GM12892 (cell line): ENCODE measurements around the gene HACD2.

Source experiments
- POLR2A ChIP-seq: IDR thresholded peaks from 2 replicates; pipeline ENCODE4 v1.6.1; 2011; ENCODE audit warnings: low read depth, low read length, control low read depth
- POLR2AphosphoS5 ChIP-seq: IDR thresholded peaks from 2 replicates; pipeline ENCODE4 v1.6.1; 2011; ENCODE audit warnings: low read depth, low read length, control low read depth
- TAF1 ChIP-seq: IDR thresholded peaks from 2 replicates; pipeline ENCODE4 v1.6.1; 2011; ENCODE audit warnings: low read depth, mild to moderate bottlenecking, control low read depth, low read length, borderline replicate concordance

DNA sequence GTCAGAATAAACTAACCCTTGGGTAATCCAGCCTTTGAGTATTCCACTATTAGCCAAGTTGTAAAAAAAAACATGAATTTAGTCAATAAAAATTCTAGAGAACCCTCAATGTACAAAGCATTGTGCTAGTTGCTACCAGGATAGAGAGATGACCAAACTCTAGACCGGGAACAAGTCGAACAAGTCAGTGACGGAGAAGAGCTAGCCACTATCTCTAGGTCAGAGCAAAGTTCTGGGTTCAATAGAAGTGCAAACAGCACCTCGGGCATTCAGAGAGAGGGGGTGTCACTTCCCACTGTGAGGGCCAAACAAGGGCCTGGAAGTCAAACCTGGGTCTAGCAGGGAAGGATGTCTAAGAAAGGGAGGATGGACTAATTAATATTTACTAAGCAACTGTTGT is 133.7 kb downstream of the HACD2 start:
- TF ChIP-seq POLR2A (no peak), POLR2AphosphoS5 (no peak), TAF1 (no peak)
